PC-3 (cell line): ENCODE measurements around the gene AQP2.

ENCODE experiments used
- EZH2 ChIP-seq: fragments of 300-600 bp; sonication (generic); IDR thresholded peaks from one replicate; pipeline ENCODE4 v1.6.1; 2017; ENCODE audit warnings: antibody characterized with exemption, mild to moderate bottlenecking, low read length; ENCODE audit not compliant: unreplicated experiment
- TF ChIP-seq, protein P1 (sequence below): fragments of 300-600 bp; sonication (generic); conservative IDR thresholded peaks from 2 replicates; pipeline ENCODE4 v1.5.1; 2017; ENCODE audit warnings: antibody characterized with exemption, low read depth, mild to moderate bottlenecking, low read length

DNA sequence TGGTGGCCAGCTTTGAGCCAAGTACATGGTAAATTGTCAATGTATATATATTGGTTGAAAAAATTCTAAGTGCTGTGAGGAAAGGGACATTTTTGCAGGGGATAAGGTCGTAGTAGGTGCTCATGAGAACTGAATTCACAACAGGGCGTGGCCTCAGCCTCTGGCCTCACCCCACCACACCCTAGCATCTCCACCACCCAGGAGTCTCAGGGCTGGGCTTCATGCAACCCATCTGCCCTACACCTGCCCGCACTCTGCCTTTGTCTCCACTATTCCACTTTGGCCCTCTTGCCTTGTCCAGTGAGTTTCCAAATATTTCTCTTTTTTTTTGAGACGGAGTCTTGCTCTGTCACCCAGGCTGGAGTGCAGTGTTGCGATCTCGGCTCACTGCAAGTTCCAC, 22.1 kb upstream of the AQP2 start:
- TF ChIP-seq, protein P1, sequence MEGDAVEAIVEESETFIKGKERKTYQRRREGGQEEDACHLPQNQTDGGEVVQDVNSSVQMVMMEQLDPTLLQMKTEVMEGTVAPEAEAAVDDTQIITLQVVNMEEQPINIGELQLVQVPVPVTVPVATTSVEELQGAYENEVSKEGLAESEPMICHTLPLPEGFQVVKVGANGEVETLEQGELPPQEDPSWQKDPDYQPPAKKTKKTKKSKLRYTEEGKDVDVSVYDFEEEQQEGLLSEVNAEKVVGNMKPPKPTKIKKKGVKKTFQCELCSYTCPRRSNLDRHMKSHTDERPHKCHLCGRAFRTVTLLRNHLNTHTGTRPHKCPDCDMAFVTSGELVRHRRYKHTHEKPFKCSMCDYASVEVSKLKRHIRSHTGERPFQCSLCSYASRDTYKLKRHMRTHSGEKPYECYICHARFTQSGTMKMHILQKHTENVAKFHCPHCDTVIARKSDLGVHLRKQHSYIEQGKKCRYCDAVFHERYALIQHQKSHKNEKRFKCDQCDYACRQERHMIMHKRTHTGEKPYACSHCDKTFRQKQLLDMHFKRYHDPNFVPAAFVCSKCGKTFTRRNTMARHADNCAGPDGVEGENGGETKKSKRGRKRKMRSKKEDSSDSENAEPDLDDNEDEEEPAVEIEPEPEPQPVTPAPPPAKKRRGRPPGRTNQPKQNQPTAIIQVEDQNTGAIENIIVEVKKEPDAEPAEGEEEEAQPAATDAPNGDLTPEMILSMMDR = no peak
- no peak for TF ChIP-seq EZH2
